ENCODE results near the gene MESP2. TPM values are rescaled to one million over a fixed set of nuclear protein-coding genes. Genes with fewer than 3 reads are reported as not detected.

MESP2 gene
- total RNA-seq, 1 experiment from 2014 or later, result 0.28 TPM

DNA sequence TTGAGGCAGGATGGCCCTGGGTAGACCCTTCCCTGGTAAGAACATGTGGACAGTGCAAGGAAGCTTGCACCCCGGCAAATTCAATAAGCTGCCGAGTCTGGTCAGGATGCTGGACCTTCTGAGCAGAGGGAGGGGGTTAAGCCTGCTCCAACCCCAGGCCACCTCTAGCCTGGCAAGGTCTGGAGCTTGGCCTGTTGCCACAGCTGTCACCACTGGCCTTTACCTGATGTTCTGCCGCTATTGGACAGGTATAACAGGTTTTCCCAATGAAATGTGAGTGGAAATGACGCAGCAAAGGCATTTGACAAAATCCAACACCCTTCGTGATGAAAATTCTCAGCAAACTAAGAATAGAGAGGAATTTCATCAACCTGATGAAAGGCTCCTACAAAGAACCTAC lies 24.4 kb upstream of the MESP2 start:
- no peak overlapping the region for H3K4me2 ChIP-seq (ENCODE audit: insufficient read depth, insufficient read length, low read length)
- H4K8ac ChIP-seq (replicated peaks; ENCODE audit: insufficient read length, low read depth, low read length), result no peak overlapping the region

More for the DNA sequence above, 24.4 kb upstream of the MESP2 start:
- TF ChIP-seq, protein P1, sequence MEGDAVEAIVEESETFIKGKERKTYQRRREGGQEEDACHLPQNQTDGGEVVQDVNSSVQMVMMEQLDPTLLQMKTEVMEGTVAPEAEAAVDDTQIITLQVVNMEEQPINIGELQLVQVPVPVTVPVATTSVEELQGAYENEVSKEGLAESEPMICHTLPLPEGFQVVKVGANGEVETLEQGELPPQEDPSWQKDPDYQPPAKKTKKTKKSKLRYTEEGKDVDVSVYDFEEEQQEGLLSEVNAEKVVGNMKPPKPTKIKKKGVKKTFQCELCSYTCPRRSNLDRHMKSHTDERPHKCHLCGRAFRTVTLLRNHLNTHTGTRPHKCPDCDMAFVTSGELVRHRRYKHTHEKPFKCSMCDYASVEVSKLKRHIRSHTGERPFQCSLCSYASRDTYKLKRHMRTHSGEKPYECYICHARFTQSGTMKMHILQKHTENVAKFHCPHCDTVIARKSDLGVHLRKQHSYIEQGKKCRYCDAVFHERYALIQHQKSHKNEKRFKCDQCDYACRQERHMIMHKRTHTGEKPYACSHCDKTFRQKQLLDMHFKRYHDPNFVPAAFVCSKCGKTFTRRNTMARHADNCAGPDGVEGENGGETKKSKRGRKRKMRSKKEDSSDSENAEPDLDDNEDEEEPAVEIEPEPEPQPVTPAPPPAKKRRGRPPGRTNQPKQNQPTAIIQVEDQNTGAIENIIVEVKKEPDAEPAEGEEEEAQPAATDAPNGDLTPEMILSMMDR (conservative IDR thresholded peaks at IDR 0.05), result no peak
- H3K23me2 ChIP-seq (ENCODE audit: insufficient read length, low read depth, low read length, poor library complexity, severe bottlenecking), result peaks cover 8% of the 10 kb centered on the region
- Mint-ChIP-seq H3K36me3 (ENCODE audit: insufficient read depth in 1 of 3, low read depth in 3 of 3) (peaks cover 0 to 3% (median 0%) of the 10 kb centered on the region in 3 experiments; a peak in 1 of 7 replicates), H3K27ac (no peak overlapping the region), H3K4me1 (peaks cover 17 to 21% of the 10 kb centered on the region in 2 experiments), H3K27me3 (ENCODE audit: low read depth) (peaks cover 50% of the 10 kb centered on the region), H3K4me3 (no peak overlapping the region), H3K9me3 (no peaks in the 10 kb centered on the region; a peak in 1 of 5 replicates)
- H2AFZ ChIP-seq (ENCODE audit: low read length), result no peak overlapping the region
- no peak for DNase-seq
- H3K4ac ChIP-seq (ENCODE audit: low read depth, low read length), result no peak overlapping the region
- H3K79me2 ChIP-seq (ENCODE audit: insufficient read depth, low read length), result no peaks in the 10 kb centered on the region
- H3K14ac ChIP-seq (ENCODE audit: insufficient read depth, low read length), result no peak overlapping the region
- H3K23ac ChIP-seq (ENCODE audit: insufficient read length, low read depth, low read length), result no peak overlapping the region
- H2BK5ac ChIP-seq (ENCODE audit: insufficient read length, low read length), result no peak overlapping the region
- H3K9ac ChIP-seq (ENCODE audit: extremely low read depth, insufficient read length, low read length), result no peak overlapping the region
- WGBS (ENCODE audit: extremely low coverage, insufficient read length, low lambda C conversion rate), result no CpG with 5 or more reads among the region's 5 CpGs
- no peak overlapping the region for H2BK120ac ChIP-seq (ENCODE audit: low read depth, low read length, poor library complexity, severe bottlenecking)
- H3K79me1 ChIP-seq (ENCODE audit: insufficient read depth, low read depth, low read length, poor library complexity, severe bottlenecking), result no peaks in the 10 kb centered on the region
- H3K9me3 ChIP-seq (ENCODE audit: control insufficient read depth, low read depth, low read length), result no peaks in the 10 kb centered on the region
- H2BK12ac ChIP-seq (ENCODE audit: insufficient read length, low read depth, low read length), result no peak overlapping the region
- H2BK15ac ChIP-seq (ENCODE audit: low read depth, low read length), result no peak overlapping the region
- H3K4me1 ChIP-seq (ENCODE audit: insufficient read depth, low read length), result no peaks in the 10 kb centered on the region; the same call in 1 of the 2 replicates
- no peak overlapping the region for H3K56ac ChIP-seq (ENCODE audit: insufficient read length, low read depth, low read length)
- no peak overlapping the region for H2AK5ac ChIP-seq (ENCODE audit: insufficient read length, low read length)
- no peak overlapping the region for H3K18ac ChIP-seq (ENCODE audit: insufficient read length, low read depth, low read length)
- H4K5ac ChIP-seq (ENCODE audit: insufficient read length, low read depth, low read length), result no peak overlapping the region
- no peak overlapping the region for H3K27ac ChIP-seq (ENCODE audit: insufficient read length, low read depth, low read length)
- H4K91ac ChIP-seq (ENCODE audit: insufficient read length, low read depth, low read length), result no peak overlapping the region
- no peak overlapping the region for H3T11ph ChIP-seq (ENCODE audit: low read length)
- H4K20me1 ChIP-seq (ENCODE audit: control insufficient read depth, insufficient read depth, insufficient read length), result no peaks in the 10 kb centered on the region
- no peak overlapping the region for H2BK20ac ChIP-seq (ENCODE audit: low read depth, low read length, poor library complexity, severe bottlenecking)
- H3K27me3 ChIP-seq (ENCODE audit: insufficient read depth, low read length), result peaks cover 42% of the 10 kb centered on the region
